Activated CD4-positive, alpha-beta memory T cell treated with anti-CD3 and anti-CD28 coated beads for 36 hours (primary cell): ENCODE data around the gene CECR2. TPM values are rescaled to one million over a fixed set of nuclear protein-coding genes. Genes with fewer than 3 reads are reported as not detected.

Experiments used
- CTCF ChIA-PET: fragments of 350-600 bp; sonication (Branson Sonifier 250); formaldehyde crosslinking; loops from one replicate; lab custom pipeline; 2021; ENCODE audit warnings: antibody characterized with exemption, inconsistent platforms; lab: Charles Lee
- POLR2A ChIA-PET: fragments of 350-600 bp; sonication (Branson Sonifier 250); formaldehyde crosslinking; loops from one replicate; lab custom pipeline; 2021; ENCODE audit warnings: antibody characterized with exemption; lab: Charles Lee
- DNase-seq: peaks from one replicate; pipeline ENCODE4 v3.0.0-alpha.2; 2020
- H3K27ac Mint-ChIP-seq: one replicate; pipeline ENCODE4 v1.8.0; 2021; ENCODE audit warnings: mixed read lengths
- H3K27me3 Mint-ChIP-seq: one replicate; pipeline ENCODE4 v1.8.0; 2021; ENCODE audit warnings: mixed read lengths
- H3K36me3 Mint-ChIP-seq: one replicate; pipeline ENCODE4 v1.8.0; 2021; ENCODE audit warnings: mixed read lengths
- H3K4me1 Mint-ChIP-seq: one replicate; pipeline ENCODE4 v1.8.0; 2021; ENCODE audit warnings: low read depth, mixed read lengths
- H3K4me3 Mint-ChIP-seq: one replicate; pipeline ENCODE4 v1.8.0; 2021; ENCODE audit warnings: mild to moderate bottlenecking, mixed read lengths
- H3K9me3 Mint-ChIP-seq: one replicate; pipeline ENCODE4 v1.8.0; 2021; ENCODE audit warnings: mixed read lengths
- intact Hi-C: fragments of 100-400 bp; cut with micrococcal nuclease; formaldehyde crosslinking; loops from one replicate; pipeline ENCODE4 v1.15.1; 2023
- total RNA-seq, 2 experiments: library from RNA; stranded (reverse); gene quantifications; one replicate each; pipeline ENCODE4 v1.2.3, GENCODE V29; 2021

Gene CECR2
- total RNA-seq, 2 experiments from 2014 or later, result not detected

DNA sequence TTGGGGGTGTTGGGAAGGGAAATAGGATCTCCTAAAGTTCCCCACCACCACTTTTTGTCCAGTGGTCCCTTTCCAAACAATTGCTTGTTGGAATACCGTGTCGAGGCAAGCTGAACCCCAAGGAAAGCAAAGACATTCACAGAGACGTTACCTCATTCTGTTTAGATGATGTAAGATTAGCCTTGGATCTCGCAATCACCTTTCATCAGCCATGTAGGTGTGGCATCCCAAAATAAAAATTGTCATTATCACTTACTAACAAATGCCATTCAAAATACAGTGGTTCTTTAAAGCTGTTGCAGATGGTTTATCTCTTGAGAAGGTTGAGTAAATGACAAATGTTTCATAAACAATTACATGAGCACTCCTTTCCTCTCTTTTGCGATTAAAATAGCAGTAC, 107.6 kb downstream of the CECR2 start:
- H3K4me3 Mint-ChIP-seq, result no peak overlapping the region
- intact Hi-C loops, result no loop called here
- ChIA-PET CTCF (no interaction called here), POLR2A (no interaction called here)
- no peak for DNase-seq
- no peaks in the 10 kb centered on the region for H3K4me1 Mint-ChIP-seq
- peaks cover 24% of the 10 kb centered on the region for H3K27me3 Mint-ChIP-seq
- H3K36me3 Mint-ChIP-seq, result no peaks in the 10 kb centered on the region
- H3K9me3 Mint-ChIP-seq, result no peaks in the 10 kb centered on the region
- no peak overlapping the region for H3K27ac Mint-ChIP-seq

DNA sequence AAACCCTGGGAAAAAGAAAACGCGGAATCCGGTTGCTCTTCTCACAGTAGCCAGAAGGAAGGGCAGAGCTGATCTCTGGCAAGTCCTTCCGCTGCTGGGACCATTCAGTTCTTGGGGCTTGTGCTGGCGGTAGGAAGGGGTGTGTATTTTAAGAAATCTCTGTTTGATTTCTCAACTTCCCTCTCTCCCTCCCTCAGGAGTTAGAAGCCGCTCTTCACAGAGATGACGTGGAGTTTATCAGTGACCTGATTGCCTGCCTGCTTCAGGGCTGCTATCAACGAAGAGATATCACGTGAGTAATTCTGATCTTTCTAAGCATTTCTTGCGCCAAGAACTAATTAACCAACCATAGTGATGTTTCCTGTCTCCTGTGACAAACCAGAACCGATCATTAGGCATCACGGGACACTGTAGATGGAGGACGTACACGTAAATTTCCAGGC, 108.2 kb downstream of the CECR2 start:
- ChIA-PET CTCF (no interaction called here), POLR2A (no interaction called here)
- H3K27me3 Mint-ChIP-seq, result peaks cover 23% of the 10 kb centered on the region
- H3K36me3 Mint-ChIP-seq, result no peaks in the 10 kb centered on the region
- no peak overlapping the region for H3K27ac Mint-ChIP-seq
- intact Hi-C loops, result no loop called here
- no peaks in the 10 kb centered on the region for H3K4me1 Mint-ChIP-seq
- H3K4me3 Mint-ChIP-seq, result no peak overlapping the region
- no peaks in the 10 kb centered on the region for H3K9me3 Mint-ChIP-seq
- no peak for DNase-seq

DNA sequence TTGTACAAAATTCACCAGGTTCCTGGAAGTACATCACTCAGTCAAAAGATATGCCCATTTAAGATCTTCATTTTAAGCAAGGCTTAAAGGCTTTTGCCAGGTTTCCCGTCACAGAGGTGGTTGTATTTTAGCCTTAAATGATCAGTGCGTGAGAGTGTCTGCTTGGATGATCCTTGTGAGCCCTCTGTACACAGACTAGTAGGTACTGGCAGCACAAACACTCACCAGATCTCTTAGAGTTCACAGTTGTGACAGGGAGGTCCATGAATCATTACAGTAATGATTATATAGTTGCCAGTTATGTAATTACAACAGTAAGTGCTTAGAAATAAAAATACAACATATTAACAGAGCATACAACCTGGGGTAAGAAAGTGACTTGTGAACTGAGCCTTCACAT, 109.9 kb downstream of the CECR2 start:
- no peaks in the 10 kb centered on the region for H3K9me3 Mint-ChIP-seq
- intact Hi-C loops, result no loop called here

DNA sequence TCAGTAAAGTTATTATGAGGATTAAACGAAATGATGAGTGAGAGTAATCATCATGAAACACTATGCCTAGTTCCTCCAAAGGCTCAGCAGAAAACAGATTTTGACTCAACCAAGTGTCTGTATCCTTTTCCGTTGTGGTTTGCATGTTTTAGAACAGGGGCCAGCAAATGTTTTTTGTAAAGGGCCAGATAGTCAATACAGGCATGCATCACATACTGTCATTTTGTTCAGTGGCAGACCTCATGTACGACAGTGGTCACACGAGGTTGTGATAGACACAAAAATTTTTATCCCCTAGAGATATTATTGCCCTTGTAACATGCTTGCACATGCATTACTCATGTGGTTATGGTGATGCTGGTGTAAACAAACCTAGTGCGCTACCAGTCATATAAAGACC, 112.2 kb downstream of the CECR2 start:
- no peak overlapping the region for H3K4me3 Mint-ChIP-seq
- no peak for DNase-seq

More for the DNA sequence above, 109.9 kb downstream of the CECR2 start:
- POLR2A ChIA-PET, result no interaction called here
- Mint-ChIP-seq H3K4me3 (no peak overlapping the region), H3K27me3 (peaks cover 23% of the 10 kb centered on the region), H3K4me1 (no peaks in the 10 kb centered on the region), H3K36me3 (no peaks in the 10 kb centered on the region), H3K27ac (no peak overlapping the region)
- DNase-seq, result no peak
- CTCF ChIA-PET, result interaction anchor here (1.8 kb wide), 1 partner anchor 22 kb away, joined by 4 read pairs; no protein-coding TSS in a partner anchor

DNA sequence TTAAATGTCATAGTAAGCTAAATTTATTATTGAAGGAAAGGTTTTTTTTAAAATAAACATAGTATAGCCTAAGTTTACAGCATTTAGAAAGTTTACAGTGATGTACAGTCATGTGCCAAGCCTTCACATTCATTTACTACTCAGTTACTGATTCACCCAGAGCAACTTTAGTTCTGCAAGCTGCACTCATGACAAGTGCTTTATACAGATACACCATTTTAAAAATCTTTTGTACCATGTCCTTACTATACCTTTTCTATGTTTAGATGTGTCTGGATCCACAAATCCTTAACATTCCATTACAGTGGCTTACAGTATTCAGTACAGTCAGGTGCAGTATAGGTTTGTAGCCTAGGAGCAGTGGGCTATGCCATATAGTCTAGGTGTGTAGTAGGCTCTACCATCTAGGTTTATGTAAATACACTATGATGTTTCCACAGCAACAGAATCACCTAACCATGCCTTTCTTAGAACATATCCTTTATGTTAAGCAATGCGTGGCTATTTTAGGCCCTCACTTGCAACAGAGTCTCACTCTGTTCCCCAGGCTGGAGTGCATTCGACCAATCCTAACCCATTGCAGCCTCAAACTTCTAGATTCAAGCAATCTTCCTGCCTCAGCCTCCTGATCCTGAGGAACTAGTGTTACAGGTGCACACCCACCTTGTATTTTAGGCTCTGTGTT, 114.6 kb downstream of the CECR2 start:
- DNase-seq, result no peak
- Mint-ChIP-seq H3K4me1 (no peaks in the 10 kb centered on the region), H3K27me3 (peaks cover 6% of the 10 kb centered on the region), H3K4me3 (no peak overlapping the region), H3K36me3 (no peaks in the 10 kb centered on the region), H3K9me3 (no peaks in the 10 kb centered on the region), H3K27ac (no peak overlapping the region)
- intact Hi-C loops, result loop anchor here (10.0 kb wide), 1 partner anchor 279 kb away; no protein-coding TSS in a partner anchor
- CTCF ChIA-PET, result interaction anchor here (0.8 to 1.0 kb wide), 3 partner anchors 18 to 409 kb away, joined by 3 to 4 read pairs (median 3); no protein-coding TSS in a partner anchor
- POLR2A ChIA-PET, result no interaction called here

More for the DNA sequence above, 112.2 kb downstream of the CECR2 start:
- peaks cover 18% of the 10 kb centered on the region for H3K27me3 Mint-ChIP-seq
- ChIA-PET POLR2A (no interaction called here), CTCF (no interaction called here)
- H3K27ac Mint-ChIP-seq, result no peak overlapping the region
- no peaks in the 10 kb centered on the region for H3K36me3 Mint-ChIP-seq
- no peaks in the 10 kb centered on the region for H3K9me3 Mint-ChIP-seq
- no peaks in the 10 kb centered on the region for H3K4me1 Mint-ChIP-seq
- intact Hi-C loops, result loop anchor here (10.0 kb wide), 1 partner anchor 277 kb away; no protein-coding TSS in a partner anchor

DNA sequence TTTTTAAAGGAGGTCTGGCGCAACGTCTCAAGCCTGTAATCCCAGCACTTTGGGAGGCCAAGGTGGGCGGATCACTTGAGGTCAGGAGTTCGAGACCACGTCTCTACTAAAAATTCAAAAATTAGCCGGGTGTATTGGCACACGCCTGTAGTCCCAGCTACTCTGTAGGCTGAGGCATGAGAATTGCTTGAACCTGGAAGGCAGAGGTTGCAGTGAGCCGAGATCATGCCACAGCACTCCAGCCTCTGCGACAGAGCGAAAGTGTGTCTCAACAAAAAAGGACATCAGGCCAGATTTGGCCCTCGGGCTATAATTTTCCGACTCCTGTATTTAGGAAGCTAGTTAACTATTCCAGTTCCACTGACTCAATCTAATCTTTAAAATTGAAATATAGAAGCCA, 115.3 kb downstream of the CECR2 start:
- CTCF ChIA-PET, result no interaction called here
- Mint-ChIP-seq H3K4me3 (no peak overlapping the region), H3K9me3 (no peaks in the 10 kb centered on the region), H3K36me3 (no peaks in the 10 kb centered on the region), H3K27ac (no peak overlapping the region), H3K4me1 (no peaks in the 10 kb centered on the region), H3K27me3 (peaks cover 1% of the 10 kb centered on the region)
- DNase-seq, result no peak
- intact Hi-C loops, result loop anchor here (10.0 kb wide), 1 partner anchor 280 kb away; no protein-coding TSS in a partner anchor
- POLR2A ChIA-PET, result no interaction called here

DNA sequence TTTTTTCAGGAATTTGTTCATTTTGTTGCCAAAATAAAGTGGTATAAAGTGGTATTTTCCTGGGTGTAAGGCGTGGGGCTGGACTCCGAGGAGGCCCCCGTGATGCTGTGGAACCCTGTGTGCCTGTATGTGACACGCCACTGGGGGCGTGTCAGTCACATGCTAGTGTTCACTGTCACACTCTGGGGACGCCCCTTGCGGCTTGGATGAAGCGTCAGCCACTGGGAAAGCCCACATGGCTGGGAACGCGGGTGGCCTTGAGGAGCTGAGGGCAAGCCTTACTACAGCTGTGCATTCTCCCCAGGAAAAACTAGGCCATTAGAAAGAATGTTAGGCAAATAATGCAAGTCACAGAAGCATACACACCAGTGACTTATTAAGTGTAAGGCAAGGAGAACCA, 117.1 kb downstream of the CECR2 start:
- no peak overlapping the region for H3K4me3 Mint-ChIP-seq
- H3K36me3 Mint-ChIP-seq, result no peaks in the 10 kb centered on the region
- no peak overlapping the region for H3K27ac Mint-ChIP-seq
- DNase-seq, result no peak
- H3K4me1 Mint-ChIP-seq, result no peaks in the 10 kb centered on the region
- H3K9me3 Mint-ChIP-seq, result no peaks in the 10 kb centered on the region
- ChIA-PET POLR2A (no interaction called here), CTCF (interaction anchor here (1.4 kb wide), 1 partner anchor 315 kb away, joined by 7 read pairs; no protein-coding TSS in a partner anchor)
- intact Hi-C loops, result loop anchor here (10.0 kb wide), 1 partner anchor 282 kb away; no protein-coding TSS in a partner anchor
- peaks cover 1% of the 10 kb centered on the region for H3K27me3 Mint-ChIP-seq

DNA sequence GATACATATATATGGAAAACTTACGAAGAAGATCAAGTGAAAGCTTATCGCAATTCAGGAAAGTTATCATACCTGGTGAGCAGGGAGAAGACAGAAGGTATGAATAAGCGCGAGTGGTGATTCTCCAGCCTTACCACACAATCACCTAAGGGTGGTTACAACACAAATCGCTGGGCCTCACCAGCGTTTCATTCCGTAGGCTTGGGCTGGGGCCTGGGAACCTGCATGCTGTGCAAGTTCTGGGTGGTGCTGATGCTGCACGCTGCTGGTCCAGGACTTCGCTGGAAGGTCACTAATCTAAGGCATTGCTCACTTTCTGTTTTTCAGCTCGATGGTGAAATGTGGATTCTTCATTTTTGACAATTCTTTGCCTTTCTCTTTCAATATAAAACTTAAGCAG, 117.5 kb downstream of the CECR2 start:
- ChIA-PET POLR2A (no interaction called here), CTCF (interaction anchor here (1.4 kb wide), 1 partner anchor 315 kb away, joined by 7 read pairs; no protein-coding TSS in a partner anchor)
- DNase-seq, result no peak
- Mint-ChIP-seq H3K4me1 (no peaks in the 10 kb centered on the region), H3K36me3 (no peaks in the 10 kb centered on the region), H3K4me3 (no peak overlapping the region), H3K27me3 (peaks cover 1% of the 10 kb centered on the region), H3K27ac (no peak overlapping the region), H3K9me3 (no peaks in the 10 kb centered on the region)
- intact Hi-C loops, result loop anchor here (10.0 kb wide), 1 partner anchor 282 kb away; no protein-coding TSS in a partner anchor

DNA sequence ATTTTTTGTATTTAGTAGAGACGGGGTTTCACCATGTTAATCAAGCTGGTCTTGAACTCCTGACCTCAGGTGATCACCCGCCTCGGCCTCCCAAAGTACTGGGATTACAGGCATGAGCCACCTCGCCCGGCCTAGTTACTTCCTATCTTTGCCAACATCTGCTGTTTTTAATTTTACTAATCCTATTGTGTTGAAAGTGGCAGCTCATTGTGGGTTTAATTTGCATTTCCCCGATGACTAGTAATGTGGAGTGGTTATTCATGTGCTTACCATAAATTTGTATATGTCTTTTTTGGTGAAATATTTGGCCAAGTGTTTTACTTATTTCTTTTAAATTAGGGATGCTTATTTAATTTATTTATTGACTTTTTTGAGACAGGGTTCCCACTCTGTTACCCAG, 119.8 kb downstream of the CECR2 start:
- H3K4me1 Mint-ChIP-seq, result no peaks in the 10 kb centered on the region
- H3K9me3 Mint-ChIP-seq, result no peaks in the 10 kb centered on the region
- H3K27me3 Mint-ChIP-seq, result peaks cover 1% of the 10 kb centered on the region
- no peak overlapping the region for H3K4me3 Mint-ChIP-seq
- H3K27ac Mint-ChIP-seq, result no peak overlapping the region
- no peaks in the 10 kb centered on the region for H3K36me3 Mint-ChIP-seq
- POLR2A ChIA-PET, result no interaction called here
- CTCF ChIA-PET, result interaction anchor here (2.5 kb wide), 1 partner anchor 317 kb away, joined by 7 read pairs; no protein-coding TSS in a partner anchor
- peak; percentile 25 for DNase-seq
- intact Hi-C loops, result loop anchor here (10.0 kb wide), 1 partner anchor 284 kb away; no protein-coding TSS in a partner anchor

DNA sequence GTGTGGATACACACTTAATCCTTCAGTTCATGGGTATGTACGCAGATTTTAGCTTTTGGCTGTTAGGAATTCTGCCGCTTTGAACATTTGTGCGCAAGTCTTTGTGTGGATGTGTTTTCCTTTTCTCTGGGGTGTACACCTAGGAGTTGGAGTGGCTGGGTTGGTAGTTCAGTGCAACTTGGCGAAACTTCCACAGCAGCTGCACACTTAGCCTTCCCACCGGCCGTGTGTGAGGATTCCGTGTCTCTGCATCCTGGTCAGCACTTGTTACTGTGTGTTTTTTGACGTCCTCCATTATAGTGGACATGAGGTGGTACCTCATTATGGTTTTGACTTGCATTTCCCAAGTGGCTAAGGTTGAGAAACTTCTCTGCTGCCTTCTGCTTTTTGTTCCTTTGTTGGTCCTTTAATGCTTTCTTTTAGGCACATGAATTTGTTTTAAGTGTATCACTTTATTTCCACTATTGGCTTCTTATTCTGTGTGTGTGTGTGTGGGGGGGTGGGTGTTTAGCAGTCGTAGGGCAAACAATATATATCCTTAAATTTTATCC, 121.9 kb downstream of the CECR2 start:
- intact Hi-C loops, result no loop called here
- no peak for DNase-seq
- Mint-ChIP-seq H3K9me3 (no peaks in the 10 kb centered on the region), H3K27ac (no peak overlapping the region), H3K4me1 (no peaks in the 10 kb centered on the region), H3K27me3 (no peaks in the 10 kb centered on the region), H3K36me3 (no peaks in the 10 kb centered on the region), H3K4me3 (no peak overlapping the region)
- POLR2A ChIA-PET, result no interaction called here
- CTCF ChIA-PET, result interaction anchor here (1.5 to 2.8 kb wide), 3 partner anchors 10 to 319 kb away, joined by 4 to 7 read pairs (median 6); no protein-coding TSS in a partner anchor

DNA sequence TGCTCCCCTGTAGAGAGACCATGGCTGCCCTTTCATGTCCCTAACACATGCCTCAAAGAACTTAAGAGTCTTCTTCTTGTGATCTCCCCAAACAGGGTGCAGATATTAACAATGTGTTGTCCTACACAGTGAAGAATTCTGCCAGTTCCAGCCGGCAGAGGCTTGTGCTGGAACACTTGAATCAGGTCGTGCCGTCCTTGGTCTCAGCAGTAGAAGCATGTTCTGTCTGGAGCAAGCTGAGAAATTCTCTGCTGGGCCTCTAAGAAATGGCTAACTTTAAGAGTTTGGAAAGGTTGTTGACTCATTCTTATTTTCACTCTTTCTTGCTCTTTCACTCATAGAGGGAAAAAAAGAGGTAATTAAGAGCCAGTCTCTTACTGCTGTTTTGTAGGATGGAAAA, 123.0 kb downstream of the CECR2 start:
- POLR2A ChIA-PET, result no interaction called here
- Mint-ChIP-seq H3K36me3 (no peaks in the 10 kb centered on the region), H3K4me3 (no peak overlapping the region), H3K27me3 (peaks cover 2% of the 10 kb centered on the region), H3K27ac (no peak overlapping the region), H3K9me3 (no peaks in the 10 kb centered on the region), H3K4me1 (no peaks in the 10 kb centered on the region)
- intact Hi-C loops, result no loop called here
- no peak for DNase-seq
- CTCF ChIA-PET, result interaction anchor here (1.5 to 2.8 kb wide), 2 partner anchors 9 to 320 kb away, joined by 4 to 6 read pairs; no protein-coding TSS in a partner anchor

DNA sequence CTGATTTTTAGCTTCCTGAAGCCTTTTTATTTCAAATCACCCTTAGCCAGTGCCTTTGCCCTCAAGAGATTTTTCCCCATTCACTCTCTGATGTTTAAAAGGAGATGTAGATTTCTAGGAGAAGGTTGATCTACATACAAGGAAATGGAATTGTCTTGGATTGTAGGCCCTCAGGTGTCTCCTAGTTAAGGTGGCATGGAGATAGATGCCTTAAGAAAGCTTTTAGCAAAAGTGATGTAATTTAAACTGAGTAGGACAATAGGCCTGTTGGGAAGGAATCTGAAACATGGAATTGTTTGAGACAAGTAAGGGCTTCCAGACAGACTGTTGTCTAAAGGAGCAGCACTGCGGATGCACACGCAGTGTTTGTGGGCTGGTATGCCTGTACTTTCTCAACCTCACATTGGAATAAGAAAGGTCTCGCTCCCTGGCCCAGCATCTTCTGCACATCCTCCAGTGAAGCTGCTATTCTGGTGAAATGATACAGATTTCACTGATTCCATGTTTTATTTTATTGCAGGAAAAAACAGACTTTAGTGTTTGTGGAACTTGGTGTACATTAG, 124.2 kb downstream of the CECR2 start:
- H3K36me3 Mint-ChIP-seq, result no peaks in the 10 kb centered on the region
- H3K9me3 Mint-ChIP-seq, result no peaks in the 10 kb centered on the region
- intact Hi-C loops, result no loop called here
- no peak overlapping the region for H3K4me3 Mint-ChIP-seq
- POLR2A ChIA-PET, result interaction anchor here (0.6 kb wide), 1 partner anchor 250 kb away, joined by 3 read pairs; no protein-coding TSS in a partner anchor
- no peak overlapping the region for H3K27ac Mint-ChIP-seq
- CTCF ChIA-PET, result interaction anchor here (1.1 to 2.8 kb wide), 2 partner anchors 8 to 435 kb away, joined by 3 to 6 read pairs; no protein-coding TSS in a partner anchor
- H3K4me1 Mint-ChIP-seq, result no peaks in the 10 kb centered on the region
- DNase-seq, result no peak
- H3K27me3 Mint-ChIP-seq, result peaks cover 2% of the 10 kb centered on the region
